NCI-H1048 (cell line): ENCODE data around the gene EP400.
"Not testable (repeated sequence)": the region's sequence is repeated elsewhere in the genome, so short reads cannot be mapped to it uniquely, and the experiment has no call there.

Source experiments
- DNase-seq: peaks from one replicate; lab custom pipeline; 2025; lab: John Stamatoyannopoulos, UW

EP400 gene

DNA sequence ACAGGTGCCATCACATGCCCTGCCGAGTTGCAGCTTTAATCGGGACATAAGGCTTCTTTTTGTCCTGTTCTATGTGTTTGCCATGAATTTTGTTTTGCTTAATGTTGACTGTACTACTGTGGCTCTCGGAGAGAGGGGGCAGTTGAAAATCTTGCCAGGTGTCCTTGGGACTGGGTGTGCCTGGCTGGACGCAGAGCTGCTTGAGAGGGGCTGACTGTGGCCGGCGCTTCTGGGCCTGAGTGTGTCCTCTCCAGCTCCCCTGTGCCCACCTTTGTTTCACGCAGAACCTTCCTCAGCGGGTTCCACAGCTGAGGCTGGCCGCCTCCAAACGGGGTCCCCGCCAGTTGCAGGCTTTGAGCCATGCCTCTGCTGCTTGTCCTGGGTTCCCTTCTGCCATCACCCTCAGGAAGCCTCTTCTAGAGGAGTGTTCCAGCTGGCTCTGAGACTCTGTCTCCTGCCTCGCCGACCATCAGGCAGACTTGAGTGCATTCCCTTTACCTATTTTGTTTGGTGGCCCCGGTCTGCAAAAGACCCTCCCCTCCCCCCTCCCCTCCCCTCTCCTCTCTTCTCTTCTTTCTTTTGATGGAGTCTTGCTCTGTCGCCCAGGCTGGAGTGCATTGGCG is 144.6 kb downstream of the EP400 start:
- DNase-seq, result no peak

DNA sequence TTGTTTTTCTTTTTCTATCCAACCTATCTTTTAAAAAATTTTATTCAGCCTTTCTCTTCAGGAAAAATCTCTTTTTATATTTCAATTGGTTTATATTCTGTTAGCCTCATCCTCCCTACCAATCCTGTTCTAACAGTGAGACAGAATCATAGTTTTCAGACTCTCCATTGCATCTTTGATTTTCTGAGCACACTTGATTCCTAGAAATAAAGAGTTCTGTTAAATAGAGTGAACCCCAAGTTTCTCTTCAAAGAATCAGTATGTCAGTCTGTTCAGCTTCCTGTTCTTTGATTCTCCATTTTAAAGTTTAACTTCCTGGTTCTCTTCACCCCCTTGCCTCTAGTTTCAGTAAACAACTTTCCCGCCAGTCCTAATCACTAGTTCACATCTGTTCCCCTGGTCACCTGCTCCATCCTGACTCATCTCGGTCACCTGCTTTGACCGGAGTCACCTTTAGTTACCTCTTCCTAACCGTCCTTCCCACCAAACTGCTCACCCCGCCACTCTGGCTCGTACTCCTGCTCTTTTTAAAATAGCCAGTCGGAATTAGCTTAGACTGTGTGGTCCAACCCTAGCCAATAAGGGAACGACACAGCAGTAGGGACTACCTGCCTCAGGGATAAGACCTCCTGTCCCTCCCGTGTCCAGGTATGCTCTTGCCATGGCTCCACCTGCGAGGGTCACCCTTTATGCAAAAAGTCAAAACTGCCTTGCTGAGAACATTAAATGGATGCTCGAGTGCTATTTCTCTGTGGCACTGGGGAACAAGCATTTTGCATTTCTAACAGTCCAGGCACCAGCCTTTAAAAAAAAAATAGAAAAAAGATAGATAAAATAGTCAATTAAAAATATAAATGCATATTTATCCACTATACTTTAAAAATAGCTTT is 146.0 kb downstream of the EP400 start:
- DNase-seq, result no peak

DNA sequence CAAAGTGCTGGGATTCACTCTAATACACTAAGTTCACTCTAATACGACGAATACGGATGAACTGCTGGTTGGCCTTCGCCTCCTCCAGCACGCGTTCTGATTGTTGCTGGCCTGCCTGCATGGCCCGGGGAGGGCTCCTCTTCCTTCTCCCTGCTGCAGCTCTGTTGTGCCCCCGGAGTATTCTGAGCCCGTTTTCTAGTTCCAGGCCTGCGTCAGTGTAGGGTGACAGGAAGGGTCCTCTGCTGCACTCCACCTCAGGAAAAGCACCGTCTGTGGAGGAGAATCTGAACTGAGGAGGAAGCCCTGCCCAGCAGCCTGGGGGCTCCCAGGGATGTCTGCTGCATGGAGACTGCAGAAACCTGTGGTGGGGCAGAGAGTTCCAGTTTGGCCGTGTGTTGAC is 150.0 kb downstream of the EP400 start:
- no peak for DNase-seq

DNA sequence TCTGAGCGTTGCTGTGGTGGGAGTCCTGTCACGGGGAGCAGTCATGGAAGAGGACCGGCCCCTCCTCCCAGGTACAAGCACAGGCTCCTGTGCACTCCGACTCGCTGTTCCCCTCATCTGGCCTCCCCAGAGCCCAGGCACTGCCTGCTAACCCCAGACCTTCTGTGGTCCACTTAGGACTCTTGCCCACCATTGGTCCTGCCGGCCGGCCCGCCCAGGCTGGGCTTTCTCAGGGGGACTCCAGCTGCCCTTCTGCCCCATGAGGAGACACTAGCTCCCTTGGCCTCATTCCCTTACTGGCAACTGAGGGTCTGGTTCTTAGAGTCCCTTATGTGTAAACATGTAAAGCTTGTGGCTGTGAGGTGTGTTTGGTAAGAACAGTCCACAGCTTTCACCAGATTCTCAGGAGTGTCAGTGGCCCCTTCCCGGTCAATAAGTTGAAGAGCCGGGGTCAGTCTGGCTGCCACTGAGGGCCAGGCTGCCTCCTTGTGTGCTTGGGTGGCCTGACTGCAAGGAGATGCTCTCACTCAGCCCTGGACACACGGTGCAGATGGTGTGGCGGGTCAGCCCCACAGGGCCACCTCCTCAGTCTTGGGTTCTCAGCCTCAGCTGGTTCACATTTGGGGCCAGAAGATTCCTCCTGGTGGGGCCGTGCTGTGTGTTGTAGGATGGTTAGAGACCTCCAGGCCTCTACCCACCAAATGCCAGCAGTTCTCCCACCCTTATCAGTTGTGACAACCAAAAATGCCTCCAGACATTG is 150.7 kb downstream of the EP400 start:
- no peak for DNase-seq

DNA sequence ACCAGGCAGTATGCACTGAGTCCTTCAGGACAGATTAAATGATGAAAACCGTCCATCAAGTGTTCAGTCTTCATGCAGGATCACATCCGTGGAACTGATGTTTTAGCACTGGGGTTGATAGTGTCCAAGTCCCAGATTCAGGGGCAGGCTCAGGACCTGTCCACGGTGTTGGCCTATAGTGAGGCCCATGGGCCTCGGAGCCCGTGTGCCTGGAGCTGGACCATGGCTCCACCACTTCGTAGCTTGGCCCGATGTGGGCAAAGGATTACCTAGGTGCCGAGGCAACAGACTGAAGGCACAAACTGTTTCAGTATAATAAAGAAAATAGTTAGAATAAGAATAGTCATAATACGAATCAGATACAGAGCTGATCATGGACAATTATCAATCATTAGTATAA is 152.6 kb downstream of the EP400 start:
- no peak for DNase-seq

DNA sequence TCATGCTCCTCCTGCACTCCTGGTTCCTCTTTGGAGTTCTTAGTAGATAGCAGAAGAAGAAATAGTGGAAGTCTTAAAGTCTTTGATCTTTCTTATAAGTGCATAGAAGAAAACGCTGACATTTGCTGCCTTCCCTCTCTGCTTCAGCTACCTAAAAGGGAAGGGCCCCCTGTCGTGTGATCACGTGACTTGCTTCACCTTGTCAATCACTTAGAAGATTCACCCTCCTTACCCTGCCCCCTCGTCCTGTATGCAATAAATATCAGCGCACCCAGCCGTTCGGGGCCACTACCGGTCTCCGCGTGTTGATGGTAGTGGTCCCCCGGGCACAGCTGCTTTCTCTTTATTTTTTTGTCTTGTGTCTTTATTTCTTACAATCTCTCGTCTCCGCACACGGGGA is 153.3 kb downstream of the EP400 start:
- not testable (repeated sequence) for DNase-seq

DNA sequence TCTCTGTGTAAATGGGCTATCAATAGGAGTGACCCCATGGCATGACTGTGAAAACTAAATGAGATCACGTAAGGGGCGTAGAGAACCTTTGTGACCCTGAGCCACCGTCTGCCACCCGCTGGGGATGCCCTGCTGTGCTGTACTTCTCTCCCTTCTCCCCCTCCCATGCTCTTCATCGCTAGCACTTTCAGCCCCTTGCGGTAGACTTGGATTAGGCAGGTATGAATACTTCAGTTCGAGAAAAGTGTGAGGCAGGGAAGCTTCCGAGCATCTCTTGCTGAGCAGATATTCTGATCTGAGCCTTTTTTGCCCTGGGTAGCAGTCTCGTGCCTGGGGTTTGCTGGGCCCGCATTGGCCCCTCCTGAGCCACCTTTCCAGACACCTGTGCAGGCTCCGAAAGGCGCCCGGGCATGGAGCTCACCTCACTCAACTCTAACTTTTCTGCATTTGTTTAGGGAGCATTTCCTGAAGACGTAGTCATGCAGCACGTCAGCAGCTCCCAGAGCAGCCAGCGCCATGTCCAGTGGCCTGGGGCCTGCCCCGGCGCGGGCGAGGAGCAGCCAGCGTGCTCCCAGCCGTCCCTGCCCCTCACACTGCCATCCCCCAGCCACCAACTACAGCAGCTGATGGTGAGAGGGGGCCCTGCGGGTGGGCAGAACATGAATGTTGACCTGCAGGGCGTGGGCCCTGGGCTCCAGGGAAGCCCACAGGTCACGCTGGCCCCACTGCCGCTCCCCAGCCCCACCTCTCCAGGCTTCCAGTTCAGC is 154.0 kb downstream of the EP400 start:
- DNase-seq, result no peak

DNA sequence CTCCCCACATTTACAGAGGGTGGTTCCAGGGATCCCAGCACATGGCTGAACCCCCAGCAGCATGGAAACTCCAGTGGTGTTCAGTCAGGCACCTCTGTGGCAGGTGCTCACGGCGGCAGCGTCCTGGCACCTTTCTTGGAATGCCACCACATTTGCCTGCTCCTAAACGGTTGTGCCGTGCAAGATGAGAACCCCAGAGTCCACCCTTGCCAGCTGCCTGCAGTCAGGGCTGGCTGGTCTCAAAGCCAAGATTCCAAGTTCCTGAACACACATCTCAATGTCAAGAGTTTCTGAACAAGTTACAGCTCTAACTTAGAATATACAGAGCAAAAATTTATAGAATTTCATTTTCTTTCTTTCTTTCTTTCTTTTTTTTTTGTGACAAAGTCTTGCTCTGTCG is 155.7 kb downstream of the EP400 start:
- no peak for DNase-seq

DNA sequence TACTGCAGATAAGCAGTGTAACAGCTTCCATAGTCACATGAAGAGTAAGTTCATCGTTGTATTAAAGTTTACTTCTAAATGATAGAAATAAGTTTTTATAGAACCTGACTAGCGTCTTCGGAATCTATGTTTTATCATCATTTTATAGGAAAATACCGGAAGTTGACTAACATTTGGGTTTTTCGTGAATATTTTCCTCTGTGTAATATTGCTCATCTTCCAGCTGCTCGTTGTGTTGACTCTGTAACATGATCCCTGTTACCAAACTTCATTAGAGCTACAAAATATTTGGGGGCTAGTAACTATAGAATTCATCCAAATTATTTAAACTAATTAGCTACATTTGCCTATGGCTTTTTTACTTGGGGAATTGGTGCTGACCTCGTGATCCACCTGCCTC is 157.2 kb downstream of the EP400 start:
- DNase-seq, result no peak

DNA sequence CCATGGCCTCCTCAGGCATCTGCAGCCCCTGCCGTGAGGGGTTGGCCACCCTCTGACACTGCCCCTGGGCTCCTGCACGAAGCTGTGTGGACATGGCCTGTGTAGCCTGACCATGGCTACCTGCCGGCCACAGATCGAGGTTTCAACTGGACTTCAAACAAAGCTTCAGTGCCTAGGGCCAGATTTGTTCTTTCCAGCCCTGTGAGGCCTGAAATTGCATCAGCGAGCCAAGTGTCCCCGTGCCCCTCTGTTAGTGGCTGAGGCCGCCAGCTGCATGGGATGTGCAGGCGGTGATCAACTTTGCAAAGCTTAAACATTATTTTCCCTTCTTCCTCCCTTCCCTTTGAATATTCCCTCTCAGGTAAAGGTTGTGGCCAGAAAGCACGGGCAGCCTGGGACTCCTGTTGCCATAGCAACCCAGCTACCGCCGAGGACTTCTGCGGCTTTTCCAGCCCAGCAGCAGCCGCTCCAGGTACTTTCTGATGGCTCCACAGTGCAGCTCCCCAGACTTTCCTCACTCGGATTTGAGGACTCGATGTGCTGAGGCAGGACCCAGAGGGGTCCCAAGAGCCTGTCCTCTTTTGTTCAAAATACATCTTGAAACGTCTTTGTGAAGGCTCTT is 158.6 kb downstream of the EP400 start:
- no peak for DNase-seq

DNA sequence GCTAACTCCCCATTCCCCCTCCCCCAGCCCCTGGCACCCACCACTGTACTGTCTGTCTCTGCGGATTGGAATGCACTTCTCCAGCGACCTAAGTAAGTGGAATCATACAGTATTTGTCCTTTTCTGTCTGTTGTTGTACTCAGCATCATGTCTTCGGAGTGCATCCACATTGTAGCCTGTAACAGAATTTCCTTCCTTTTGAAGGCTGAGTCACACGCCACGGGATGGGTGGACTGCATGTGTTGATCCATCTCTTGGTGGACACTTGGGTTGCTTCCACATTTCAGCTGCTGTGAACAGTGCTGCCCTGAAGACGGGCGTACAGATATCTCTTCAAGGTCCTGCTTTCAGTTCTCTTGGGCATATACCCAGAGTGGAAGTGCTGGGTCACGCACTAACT is 160.0 kb downstream of the EP400 start:
- DNase-seq, result no peak

DNA sequence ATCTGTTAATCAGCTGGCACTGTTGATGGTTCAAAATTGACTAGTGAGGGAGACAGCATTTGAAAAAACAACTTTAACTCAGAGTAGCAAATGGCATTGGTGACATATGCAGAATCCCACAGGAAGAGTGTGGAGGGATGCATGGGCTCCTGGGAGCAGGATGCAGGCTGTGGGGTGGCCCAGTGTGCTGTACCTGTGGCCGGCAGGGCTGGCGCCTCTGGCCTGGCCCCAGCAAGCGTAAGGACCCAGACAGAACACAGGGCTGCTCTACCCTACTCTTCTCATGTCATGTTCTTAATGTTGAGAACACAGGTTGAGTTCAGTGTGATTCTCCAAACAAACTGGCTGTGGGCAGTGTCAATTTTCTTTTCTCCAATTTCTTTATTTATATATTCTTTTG is 160.9 kb downstream of the EP400 start:
- no peak for DNase-seq

DNA sequence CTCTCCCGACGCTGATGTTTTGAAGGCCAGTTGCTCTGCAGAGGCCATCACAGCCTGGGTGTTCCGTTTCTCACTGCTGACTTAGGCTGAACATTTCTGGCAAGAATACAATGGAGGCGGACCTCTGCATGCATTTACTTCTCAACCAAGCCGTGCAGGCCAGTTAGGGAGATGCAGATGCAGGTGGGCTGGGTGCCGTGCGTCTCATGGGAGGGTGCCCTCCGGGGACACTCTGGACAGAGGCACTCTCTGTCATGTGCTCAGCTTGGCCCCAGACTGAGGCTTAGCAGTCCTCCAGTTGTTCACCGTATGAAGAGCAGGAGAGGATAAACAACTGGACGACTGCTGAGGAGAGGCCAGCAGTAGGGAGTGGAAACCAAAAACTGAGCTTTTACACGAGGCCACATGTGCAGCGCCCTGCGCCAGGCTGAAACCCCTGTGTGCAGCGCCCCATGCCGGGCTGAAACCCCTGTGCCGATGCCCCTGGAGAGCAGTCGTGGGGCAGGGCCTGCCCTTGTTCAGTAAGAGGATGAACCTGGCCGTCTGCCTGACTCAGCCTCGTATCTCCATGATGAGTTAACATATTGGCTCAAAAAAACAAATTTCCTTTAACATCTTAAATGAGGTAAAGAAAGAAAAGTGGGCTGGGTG is 162.0 kb downstream of the EP400 start:
- DNase-seq, result no peak

DNA sequence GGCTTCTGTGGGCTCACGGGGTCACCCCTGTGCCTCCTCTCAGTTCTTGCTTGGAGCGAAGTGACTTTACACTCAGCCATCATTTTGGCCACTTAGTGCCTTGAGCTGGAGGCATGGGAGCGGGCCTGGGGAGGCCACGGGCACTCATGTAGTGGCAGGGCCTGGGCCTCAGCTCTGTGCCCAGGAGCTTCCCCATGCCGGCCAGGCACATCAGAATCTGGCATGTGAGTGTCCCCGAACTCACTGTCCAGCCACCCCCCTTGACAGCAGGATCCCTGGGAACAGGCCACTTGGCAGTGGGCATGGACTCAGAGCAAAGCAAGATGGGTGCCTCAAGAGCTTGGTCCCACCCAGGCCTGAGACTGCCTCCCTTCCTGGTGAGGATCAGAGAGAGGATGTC is 164.9 kb downstream of the EP400 start:
- DNase-seq, result no peak

DNA sequence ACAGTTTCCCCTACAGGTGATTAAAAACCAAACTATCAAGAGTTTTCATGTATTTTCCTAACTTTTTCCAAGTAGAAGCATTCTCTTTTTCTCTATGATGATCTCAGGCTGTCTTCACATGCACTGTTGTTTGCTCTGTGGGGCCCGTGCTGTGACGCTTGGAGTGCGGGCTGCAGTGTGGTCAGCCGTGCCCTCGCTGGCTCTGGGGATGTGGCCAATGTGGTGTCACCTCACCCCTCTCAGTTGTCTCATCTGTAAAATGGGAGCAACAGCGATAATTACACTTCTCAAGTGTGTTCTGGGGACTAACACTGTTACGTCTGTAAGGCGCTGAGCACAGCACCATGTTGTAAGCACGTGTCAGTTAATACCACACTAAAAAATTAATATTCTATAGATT is 165.8 kb downstream of the EP400 start:
- no peak for DNase-seq

DNA sequence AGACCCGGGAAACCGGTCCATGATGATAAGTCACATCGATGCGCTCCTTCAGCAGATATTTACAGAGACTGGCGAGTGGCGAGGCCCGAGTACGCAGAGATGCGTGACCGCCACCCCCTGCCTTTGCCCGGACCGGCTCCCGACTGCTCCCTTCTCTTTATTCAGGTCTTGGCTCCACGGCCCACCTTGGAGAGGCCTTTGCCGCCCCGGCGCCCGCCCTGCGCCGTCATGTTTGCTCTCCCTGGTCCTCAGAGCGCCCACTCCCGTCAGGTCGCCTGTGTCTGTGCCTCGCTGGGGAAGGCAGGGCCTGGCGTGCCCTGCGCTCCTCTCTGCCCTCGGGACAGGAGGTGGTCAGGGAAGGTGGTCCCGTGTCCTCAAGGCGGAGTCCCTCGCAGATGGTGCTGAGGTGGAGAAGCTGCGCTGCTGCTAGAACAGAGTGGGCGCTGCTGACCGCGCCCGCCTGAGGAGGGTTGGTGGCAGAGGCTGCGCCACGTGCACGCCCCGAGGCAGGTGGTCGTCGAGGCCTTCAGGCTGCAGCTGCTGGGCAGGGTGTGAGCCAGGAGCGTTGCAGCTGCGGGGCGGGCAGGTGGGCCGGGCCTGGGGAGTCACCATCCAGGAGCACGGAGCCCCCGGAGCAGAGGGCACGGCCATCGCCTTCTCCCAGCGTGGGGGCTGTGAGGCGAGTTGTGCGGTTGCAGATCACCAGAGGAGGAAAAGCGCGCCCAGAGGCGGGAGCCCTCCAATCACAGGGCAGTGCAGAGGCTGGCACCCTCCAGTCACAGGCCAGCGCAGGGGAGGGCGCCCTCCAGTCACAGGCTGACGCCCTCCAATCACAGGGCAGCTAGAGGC is 167.2 kb downstream of the EP400 start:
- DNase-seq, result no peak

DNA sequence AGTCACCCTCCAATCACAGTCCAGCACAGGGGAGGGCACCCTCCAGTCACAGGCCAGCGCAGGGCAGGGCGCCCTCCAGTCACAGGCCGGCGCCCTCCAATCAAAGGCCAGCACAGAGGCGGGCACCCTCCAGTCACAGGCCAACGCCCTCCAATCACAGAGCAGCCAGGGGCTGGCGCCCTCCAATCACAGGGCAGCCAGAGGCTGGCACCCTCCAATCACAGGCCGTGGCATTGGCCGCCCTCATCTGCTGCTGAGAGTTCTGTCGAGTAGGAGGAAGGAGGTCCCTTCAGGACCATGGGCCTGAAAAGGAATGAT is 167.8 kb downstream of the EP400 start:
- no peak for DNase-seq

DNA sequence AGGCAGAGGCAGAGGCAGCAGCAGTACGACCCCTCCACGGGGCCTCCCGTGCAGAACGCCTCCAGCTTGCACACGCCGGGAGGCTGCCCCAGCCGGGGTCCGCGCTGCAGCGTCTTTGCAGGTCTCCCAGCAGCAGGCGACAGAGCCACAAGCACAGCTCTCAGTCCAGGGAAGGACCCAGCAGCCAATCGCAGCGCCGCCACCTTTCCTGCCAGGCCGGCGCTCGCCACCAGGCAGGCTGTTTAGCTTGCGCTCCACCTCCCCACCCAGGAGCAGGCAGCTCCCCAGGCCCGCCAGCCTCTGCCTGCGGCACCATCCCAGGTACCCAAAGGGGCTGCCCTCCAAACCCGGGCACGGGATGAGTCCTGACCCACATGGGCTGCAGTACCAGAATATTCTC is 169.1 kb downstream of the EP400 start:
- DNase-seq, result no peak

DNA sequence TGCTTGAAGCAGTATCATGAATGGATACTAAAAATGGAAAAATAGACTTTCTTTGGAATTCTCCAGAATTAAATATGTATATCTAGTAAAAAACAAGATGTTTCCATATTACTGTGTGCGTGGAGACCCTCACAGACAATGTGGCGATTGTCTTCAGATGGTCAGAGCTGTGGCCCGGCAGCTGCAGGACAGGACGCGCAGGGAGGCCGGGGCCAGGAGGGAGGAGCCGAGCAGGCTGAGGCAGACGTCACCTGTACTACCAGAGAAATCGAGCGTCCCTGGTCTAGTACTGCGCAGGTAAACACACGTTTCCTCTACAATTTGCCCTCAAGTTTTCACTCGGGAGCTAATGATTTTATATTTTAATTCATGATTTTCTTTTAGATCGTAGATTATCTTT is 171.5 kb downstream of the EP400 start:
- DNase-seq, result no peak

DNA sequence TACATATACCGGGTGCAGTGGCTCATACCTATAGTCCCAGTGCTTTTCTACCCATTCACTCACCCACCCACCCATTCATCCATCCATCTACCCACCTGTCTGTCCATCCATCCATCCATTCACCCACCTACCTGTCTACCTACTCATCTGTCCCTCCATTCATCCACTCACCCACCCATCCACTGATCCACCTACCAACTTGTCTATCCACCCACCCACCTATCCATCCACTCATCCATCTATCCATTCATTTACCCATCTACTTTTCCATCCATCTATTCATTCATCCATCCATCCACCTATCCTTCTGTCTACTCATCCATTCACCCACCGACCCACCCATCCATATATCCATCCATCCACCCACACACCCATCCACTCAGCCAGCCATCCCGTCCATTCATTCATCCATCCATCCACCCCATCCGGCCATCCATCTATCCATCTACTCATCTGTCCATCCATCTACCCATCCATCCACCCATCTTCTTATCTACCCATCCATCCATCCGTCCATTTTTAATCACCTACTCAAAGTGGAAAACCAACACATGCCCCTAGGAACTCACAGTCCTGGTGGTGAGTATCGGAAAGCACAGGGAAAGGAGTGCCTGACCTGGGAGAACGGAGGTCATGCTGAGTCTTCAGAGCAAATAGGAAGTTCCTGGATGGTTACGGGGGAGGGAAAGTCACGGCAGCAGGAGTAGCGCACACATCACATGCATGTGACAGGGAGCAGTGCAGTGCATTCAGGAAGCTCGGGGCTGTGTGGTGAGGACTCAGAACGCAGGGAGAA is 174.4 kb downstream of the EP400 start:
- no peak for DNase-seq
